ENCODE data around the gene ZBED4. TPM values are rescaled to one million over a fixed set of nuclear protein-coding genes. Genes with fewer than 3 reads are reported as not detected.

ZBED4 gene
- total RNA-seq, 1 experiment from 2014 or later: 12.8 TPM

- no peak for DNase-seq (ENCODE audit: low spot score)
- in situ Hi-C loops (cut with HindIII; ENCODE audit: low sequenced_read_pairs): no loop called here
These were observed 28.2 kb upstream of the ZBED4 start for GRCh38 chr22:49825436-49825835.

DNA sequence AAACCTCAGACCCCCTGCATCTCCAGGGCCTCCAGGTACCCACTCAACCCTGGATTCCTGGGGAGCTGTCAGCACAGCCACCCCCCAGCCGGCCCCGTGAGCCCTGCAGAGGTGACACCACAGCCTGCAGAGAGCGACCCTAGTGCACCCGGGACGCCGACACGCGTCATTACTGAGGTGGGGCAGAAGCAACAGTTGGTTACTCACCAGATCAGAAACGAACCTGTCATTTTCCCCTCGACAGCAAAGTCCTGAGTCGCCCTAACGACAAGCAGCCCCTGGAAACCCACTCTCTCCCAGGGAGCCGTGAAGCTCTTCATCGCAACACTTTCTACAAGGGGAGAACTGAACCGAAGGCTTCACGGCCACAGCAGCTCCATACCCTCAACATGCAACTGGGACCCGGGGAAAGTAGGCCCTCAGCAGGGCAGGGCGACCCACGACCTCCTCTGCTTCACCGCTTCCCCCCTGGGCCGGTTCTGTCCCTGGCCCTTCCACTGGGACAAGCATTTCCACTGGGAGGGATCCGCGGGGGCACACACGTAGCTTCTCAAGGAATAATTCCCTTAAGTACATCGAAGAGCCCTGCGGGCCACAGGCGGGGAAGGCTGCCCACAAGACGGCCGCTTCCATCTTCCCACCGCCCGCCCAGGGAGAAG lies 27.6 kb upstream of the ZBED4 start:
- in situ Hi-C loops (cut with HindIII; ENCODE audit: low sequenced_read_pairs): no loop called here
- no peak for DNase-seq (ENCODE audit: low spot score)

GRCh38 chr22:49826603-49827270 lies 26.9 kb upstream of the ZBED4 start:
- in situ Hi-C loops (cut with HindIII; ENCODE audit: low sequenced_read_pairs): no loop called here
- peak; percentile 56 for DNase-seq (ENCODE audit: low spot score)

DNA sequence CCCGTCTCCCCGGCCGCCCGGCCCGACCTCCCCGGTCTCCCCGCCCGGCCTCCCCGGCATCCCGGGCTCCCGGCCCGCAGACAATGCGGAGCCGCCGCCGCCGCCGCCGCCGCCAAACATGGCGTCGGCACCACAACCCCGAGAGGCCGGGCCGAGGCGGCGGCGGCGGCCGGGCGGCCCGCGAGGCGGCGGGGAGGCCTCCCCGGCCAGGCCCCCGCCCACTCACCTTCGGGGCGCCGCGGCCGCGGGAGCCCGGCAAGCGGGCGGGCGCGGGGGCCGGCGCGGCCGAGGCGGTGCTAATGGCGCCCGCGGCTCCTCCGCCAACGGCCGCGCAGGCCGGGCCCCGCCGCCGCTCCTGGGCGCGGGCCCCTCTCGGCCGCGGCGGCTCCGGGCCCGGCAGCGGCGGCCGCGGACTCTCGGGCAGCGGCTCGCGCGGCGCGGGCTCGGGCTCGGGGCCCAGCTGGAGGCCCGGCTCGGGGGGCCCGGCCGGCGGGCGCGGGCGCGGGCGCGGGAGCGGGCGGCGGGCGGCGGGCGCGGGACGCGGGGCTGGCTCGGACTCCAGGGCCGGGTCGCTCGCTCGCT lies 26.3 kb upstream of the ZBED4 start:
- DNase-seq (ENCODE audit: low spot score): no peak
- in situ Hi-C loops (cut with HindIII; ENCODE audit: low sequenced_read_pairs): no loop called here

DNA sequence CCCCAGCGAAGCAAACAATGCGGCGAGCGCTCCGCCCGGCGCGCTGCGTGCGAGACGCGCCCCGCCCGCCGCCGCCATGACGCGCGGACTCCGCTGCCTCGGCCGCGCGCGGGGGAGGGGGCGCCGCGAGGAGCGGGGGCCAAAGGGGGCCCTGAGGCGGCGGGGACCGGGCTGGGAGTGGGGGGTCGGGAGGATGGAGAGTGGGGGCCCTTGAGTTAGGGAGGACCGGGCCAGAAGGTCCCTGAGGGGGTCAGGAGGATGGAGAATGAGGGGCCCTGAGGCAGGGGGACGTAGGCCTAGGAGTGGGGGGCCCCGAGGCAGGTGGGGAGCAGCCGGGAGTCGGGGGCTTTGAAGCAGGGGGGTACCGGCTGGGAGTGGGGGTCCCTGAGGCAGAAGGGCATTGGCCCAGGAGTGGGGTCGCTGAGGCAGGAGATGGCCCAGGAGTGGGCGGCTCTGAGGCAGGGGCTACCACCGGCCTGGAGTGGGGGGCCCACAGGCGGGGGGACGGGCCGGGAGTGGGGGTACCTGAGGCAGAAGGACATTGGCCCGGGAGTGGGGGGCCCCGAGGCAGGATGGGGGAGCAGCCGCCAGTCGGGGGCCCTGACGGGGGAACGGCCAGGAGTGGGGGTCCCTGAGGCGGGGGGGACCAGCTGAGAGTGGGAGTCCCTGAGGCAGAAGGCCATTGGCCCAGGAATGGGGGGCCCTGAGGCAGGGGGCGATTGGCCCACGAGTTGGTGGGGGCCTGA lies 25.6 kb upstream of the ZBED4 start, which contains the start of gene BRD1:
Gene BRD1 (minus strand): TSS at position 21 of the 746 bp plus-strand sequence. CDS start 3,556 bp downstream, outside the sequence.
- in situ Hi-C loops (cut with HindIII; ENCODE audit: low sequenced_read_pairs): no loop called here
- DNase-seq (ENCODE audit: low spot score): peak; percentile 63

- DNase-seq (ENCODE audit: low spot score): no peak
- in situ Hi-C loops (cut with HindIII; ENCODE audit: low sequenced_read_pairs): no loop called here
These were observed 25.1 kb upstream of the ZBED4 start for GRCh38 chr22:49828599-49828965.

GRCh38 chr22:49829044-49829853 lies 24.4 kb upstream of the ZBED4 start:
- in situ Hi-C loops (cut with HindIII; ENCODE audit: low sequenced_read_pairs): no loop called here
- no peak for DNase-seq (ENCODE audit: low spot score)

DNA sequence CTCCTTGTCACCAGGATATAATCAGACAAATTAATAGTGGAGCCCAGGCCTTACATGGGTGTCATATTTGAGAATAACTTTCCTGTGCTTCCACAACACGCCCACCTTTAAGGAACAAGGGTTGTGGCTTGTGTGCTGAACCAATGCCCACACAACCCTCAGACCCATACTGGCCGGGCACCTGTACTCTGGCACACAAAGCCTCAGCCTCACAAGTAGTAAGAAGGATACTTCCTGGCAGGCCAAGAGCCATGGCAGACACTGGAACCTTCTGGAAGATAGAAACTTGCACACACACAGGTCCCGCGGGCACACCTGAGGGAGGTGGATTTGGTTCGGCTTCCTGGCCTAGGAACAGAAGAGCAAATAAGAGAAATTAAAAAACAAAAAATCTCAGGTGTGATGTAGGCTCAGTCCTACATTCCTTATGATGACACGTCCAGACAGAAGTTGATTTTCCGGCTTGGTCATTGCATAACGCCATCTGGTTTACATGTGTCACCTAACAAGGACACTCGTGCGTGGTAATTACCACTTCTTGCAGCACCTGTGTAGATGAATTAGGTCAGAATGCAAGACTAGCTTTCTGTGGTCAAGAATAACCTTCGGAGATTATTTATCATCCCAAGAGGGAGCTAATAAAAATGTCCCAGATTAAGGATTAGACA lies 20.2 kb upstream of the ZBED4 start:
- in situ Hi-C loops (cut with HindIII; ENCODE audit: low sequenced_read_pairs): no loop called here
- DNase-seq (ENCODE audit: low spot score): no peak

DNA sequence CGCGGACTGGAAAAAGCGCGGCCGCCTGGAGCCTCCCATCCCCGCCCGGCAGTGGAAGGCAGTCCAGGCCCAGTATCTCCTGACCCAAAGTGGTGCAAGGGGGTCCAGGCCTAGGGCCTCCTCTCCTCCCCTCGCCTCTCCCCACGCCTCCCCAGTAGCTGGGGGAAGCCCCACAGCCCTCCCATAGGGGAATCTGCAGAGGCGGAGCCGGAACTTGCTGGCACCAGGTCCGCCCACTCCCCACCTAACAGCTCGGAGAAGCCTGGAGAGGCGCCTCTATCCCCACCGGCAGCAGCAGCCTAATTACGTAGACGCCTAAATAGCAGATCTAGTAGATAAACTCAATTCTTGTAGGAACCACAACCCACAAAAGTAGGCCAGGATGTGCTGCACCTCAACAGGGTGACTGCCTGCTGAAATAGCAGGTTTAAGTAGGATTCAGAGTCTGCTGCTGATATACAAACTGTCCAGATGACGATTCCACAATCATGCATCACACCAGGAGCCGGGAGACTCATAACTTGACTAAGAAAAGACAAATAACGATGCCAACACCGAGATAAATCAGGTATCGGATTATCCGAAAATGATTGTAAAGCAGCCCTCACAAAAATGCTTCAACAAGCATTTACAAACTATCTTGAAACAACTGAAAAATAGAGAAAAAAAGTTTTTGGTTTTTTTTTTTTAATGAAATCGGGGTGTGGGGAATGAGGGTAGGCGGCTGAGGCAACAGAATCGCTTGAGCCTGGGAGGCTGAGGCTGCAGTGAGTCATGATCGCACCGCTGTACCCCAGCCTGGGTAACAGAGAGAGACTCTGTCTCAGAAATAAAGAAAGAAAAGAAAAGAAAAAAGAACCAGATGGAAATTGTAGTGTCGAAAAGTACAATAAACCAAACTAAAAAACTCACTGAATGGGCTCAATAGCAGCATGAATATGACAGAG lies 14.6 kb upstream of the ZBED4 start:
- in situ Hi-C loops (cut with HindIII; ENCODE audit: low sequenced_read_pairs): no loop called here
- no peak for DNase-seq (ENCODE audit: low spot score)

DNA sequence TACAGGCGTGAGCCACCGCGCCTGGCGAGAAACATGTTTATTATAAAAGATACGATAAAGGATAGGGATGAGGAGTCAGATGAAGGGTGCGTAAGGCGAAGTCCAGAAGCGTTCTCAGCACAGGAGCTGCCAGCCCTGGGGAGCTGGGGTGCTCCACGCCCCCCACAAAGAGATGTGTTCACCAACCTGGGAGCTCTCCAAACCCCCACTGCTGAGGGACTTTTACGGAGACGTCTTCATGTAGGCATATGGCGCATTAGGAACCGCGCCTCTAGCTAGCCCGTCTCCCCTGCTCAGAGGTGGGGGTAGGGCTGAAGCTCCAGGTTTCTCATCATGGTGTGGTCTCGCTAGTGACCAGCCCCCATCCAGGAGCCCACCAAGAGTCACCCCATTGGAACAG lies 8.4 kb upstream of the ZBED4 start:
- DNase-seq (ENCODE audit: low spot score): no peak
- in situ Hi-C loops (cut with HindIII; ENCODE audit: low sequenced_read_pairs): no loop called here

- DNase-seq (ENCODE audit: low spot score): no peak
- in situ Hi-C loops (cut with HindIII; ENCODE audit: low sequenced_read_pairs): no loop called here
These were observed 7.8 kb upstream of the ZBED4 start for GRCh38 chr22:49845666-49846459.

DNA sequence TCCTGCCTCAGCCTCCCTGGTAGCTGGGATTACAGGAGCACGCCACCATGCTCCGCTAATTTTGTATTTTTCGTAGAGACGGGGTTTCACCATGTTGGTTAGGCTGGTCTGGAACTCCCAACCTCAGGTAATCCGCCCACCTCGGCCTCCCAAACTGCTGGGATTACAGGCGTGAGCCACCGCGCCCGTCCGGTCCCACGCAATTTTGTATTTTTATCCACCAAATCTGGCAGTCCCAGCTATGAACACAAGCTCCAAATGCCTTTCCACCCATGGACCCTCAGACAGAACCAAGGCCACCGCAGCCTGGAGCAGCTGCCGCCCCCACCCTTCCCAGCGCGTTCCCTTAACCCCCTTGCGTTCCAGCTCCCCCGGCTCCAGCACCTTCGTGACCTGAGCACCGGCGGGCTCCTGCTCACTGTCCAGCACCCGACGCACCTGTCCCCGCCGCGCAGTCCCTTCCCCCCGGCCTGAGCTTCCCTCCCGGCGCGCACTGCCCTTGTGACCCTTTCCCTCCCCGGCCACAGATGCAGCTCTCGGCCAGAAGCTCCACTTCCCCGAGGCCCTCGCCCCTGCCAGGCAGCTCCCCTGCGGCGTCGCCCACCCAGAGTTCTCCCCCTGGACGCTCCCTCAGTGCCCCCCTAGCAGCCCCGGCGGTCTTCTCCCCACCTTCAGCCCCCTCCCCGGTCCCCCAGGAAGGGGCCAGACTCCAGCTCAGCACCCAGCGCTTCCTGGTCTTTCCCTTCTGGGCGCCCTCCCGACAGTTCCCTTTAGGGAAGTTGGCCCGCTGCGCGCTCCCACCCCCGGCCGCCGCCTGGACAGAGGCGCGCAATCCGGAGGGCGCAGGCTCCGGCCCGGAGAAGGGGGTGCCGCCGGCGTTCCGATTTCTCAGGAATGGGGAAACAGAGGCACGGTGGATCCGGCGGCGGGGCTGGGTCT lies 5.6 kb upstream of the ZBED4 start:
- DNase-seq (ENCODE audit: low spot score): no peak
- in situ Hi-C loops (cut with HindIII; ENCODE audit: low sequenced_read_pairs): no loop called here

GRCh38 chr22:49848690-49849160 lies 4.9 kb upstream of the ZBED4 start:
- in situ Hi-C loops (cut with HindIII; ENCODE audit: low sequenced_read_pairs): no loop called here
- DNase-seq (ENCODE audit: low spot score): no peak

DNA sequence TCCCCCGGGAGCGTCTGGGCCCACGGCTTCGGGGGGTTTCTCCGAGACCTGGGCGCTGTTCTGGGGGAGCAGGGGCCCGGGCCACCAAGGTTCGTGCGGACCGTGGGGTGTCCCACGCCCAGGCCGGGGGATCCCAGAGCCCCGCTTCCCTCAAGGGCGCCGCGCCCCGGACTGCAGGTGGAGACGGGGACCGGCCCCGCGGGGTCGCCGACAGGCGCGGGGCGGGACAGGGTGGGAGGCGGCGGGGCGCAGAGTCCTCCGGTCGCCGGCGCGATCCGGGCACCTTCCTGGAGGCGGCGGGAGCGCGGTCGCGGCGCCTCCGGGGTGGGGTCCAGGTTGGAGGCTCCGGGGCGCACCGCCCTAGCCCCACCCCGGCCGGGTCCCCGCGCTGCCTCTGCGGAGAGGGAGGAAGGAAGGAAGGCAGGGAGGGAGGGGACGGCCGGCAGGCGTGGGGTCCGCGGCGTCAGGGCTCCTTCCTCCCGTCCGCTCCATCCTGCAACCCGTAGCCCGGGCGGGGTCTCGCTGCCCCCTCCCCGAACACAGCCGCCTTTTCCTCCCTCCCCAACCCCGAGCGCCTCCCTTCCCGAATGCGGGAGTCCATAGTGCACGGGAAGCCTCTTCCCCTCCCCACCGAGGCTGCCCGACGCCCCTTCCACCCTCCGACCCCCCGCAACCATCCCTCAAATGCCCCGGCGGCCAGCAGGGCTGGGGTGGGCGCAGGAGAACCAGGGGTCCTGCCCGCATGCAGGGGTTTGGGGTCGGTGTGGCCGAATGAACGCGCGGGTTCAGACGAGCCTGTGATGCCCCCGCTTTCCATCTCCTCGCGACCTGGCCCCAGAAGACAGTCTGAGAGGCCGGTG lies 4.3 kb upstream of the ZBED4 start:
- DNase-seq (ENCODE audit: low spot score): no peak
- in situ Hi-C loops (cut with HindIII; ENCODE audit: low sequenced_read_pairs): no loop called here

All from G401 (cell line).